Fibroblast of skin of right biceps (primary cell): ENCODE measurements around the gene ENG.
A peak's percentile ranks its signal among the peaks of the same experiment; 100 is the strongest.

Source experiments
- DNase-seq: peaks from one replicate; pipeline ENCODE4 v3.0.0-alpha.2; 2013

ENG gene

GRCh38 chr9:127772603-127773002 lies 81.9 kb downstream of the ENG start:
- DNase-seq, result no peak

- no peak for DNase-seq
These were observed 82.8 kb downstream of the ENG start for GRCh38 chr9:127771570-127772189.

GRCh38 chr9:127770905-127771569 lies 83.4 kb downstream of the ENG start:
- DNase-seq, result peak; percentile 98

- no peak for DNase-seq
These were observed 83.9 kb downstream of the ENG start for GRCh38 chr9:127770583-127770904.

GRCh38 chr9:127769929-127770582 lies 84.4 kb downstream of the ENG start:
- DNase-seq, result no peak

- no peak for DNase-seq
These were observed 85.4 kb downstream of the ENG start for GRCh38 chr9:127769101-127769500.

GRCh38 chr9:127768698-127769097 lies 85.8 kb downstream of the ENG start:
- no peak for DNase-seq

GRCh38 chr9:127767909-127768331 lies 86.5 kb downstream of the ENG start:
- peak; percentile 72 for DNase-seq

GRCh38 chr9:127767410-127767809 lies 87.0 kb downstream of the ENG start:
- DNase-seq, result no peak

GRCh38 chr9:127765418-127765817 lies 89.0 kb downstream of the ENG start:
- DNase-seq, result no peak
